HCT116 (cell line): ENCODE results near the gene EPHA10. TPM values are rescaled to one million over a fixed set of nuclear protein-coding genes. Genes with fewer than 3 reads are reported as not detected.

Experiments
- ATAC-seq: fragments of 200-7000 bp; cut with Tn5 transposase; 2 replicates; pipeline ENCODE4 v1.9.1; 2020; ENCODE audit warnings: mild to moderate bottlenecking, moderate library complexity
- BruUV-seq: library from RNA; stranded (reverse); fragments of 400-500 nt; replicated peaks from 2 replicates; lab custom pipeline; 2021; lab: Mats Ljungman, UMichigan
- CTCF ChIA-PET: fragments of 300-600 bp; sonication (Branson Sonifier 250); formaldehyde crosslinking; loops from one replicate; lab custom pipeline; 2021; ENCODE audit warnings: antibody characterized with exemption; lab: Charles Lee
- POLR2A ChIA-PET: fragments of 300-600, 350-600 bp; sonication (Branson Sonifier 250); formaldehyde crosslinking; loops from one replicate; lab custom pipeline; 2021; ENCODE audit warnings: antibody characterized with exemption; lab: Charles Lee
- RAD21 ChIA-PET, 2 experiments: fragments of 300-600 bp; sonication (Branson Sonifier 250); formaldehyde crosslinking; loops; one replicate each; lab custom pipeline; 2023; ENCODE audit warnings: low total read pairs in 2 of 2; ENCODE audit not compliant: uncharacterized antibody in 2 of 2, unreplicated experiment in 2 of 2, low non-redundant PET in 1 of 2; lab: Charles Lee
- DNase-seq: peaks from one replicate; pipeline ENCODE4 v3.0.0-alpha.2; 2010; ENCODE audit warnings: low read depth, low spot score
- H2AFZ ChIP-seq: fragments of 200-600 bp; shearing (Covaris generic), sonication (generic); 2 replicates; pipeline ENCODE4 v1.6.1; 2017; ENCODE audit warnings: low read depth, mixed run types, mixed read lengths, antibody characterized with exemption, low read length; ENCODE audit not compliant: poor library complexity, severe bottlenecking
- H3K27ac ChIP-seq: 2 replicates; pipeline ENCODE4 v1.5.1; 2012; ENCODE audit warnings: low read depth, low read length
- H3K27me3 ChIP-seq: fragments of 200-600 bp; sonication (generic); 2 replicates; pipeline ENCODE4 v1.6.1; 2016; ENCODE audit warnings: mixed run types, low read length, mixed read lengths; ENCODE audit not compliant: insufficient read depth
- H3K36me3 ChIP-seq, 2 experiments: fragments of 200-500 bp in 1 of 2; fragments of 200-600 bp in 1 of 2; sonication (Bioruptor generic) in 1 of 2; sonication (generic) in 1 of 2; 2 replicates each; pipeline versions ENCODE4 v1.5.1 to v1.6.1; 2014 to 2016; ENCODE audit warnings: low read length in 2 of 2, inconsistent platforms in 1 of 2, mixed read lengths in 1 of 2, mixed run types in 1 of 2; ENCODE audit not compliant: insufficient read depth in 2 of 2, control insufficient read depth in 1 of 2
- H3K4me1 ChIP-seq, 2 experiments: fragments of 200-600 bp in 1 of 2; sonication (generic) in 1 of 2; 2 replicates each; pipeline versions ENCODE4 v1.5.1 to v1.6.1; 2012 to 2017; ENCODE audit warnings: low read length in 2 of 2, inconsistent platforms in 1 of 2, mild to moderate bottlenecking in 1 of 2, mixed read lengths in 1 of 2, mixed run types in 1 of 2, moderate library complexity in 1 of 2; ENCODE audit not compliant: insufficient read depth in 2 of 2, control insufficient read depth in 1 of 2
- H3K4me2 ChIP-seq: fragments of 200-600 bp; sonication (generic); 2 replicates; pipeline ENCODE4 v1.6.1; 2017; ENCODE audit warnings: mixed run types, low read length, mixed read lengths
- H3K4me3 ChIP-seq, 2 experiments: fragments of 200-600 bp in 1 of 2; sonication (generic) in 1 of 2; replicated peaks in 1 of 2; 2 replicates each; pipeline ENCODE4 v1.5.1; 2011 to 2016; ENCODE audit warnings: low read length in 2 of 2, control low read depth in 1 of 2, low read depth in 1 of 2, mild to moderate bottlenecking in 1 of 2, mixed read lengths in 1 of 2, mixed run types in 1 of 2
- H3K79me2 ChIP-seq: fragments of 200-600 bp; sonication (generic); 2 replicates; pipeline ENCODE4 v1.6.1; 2017; ENCODE audit warnings: mild to moderate bottlenecking, mixed run types, low read length, moderate library complexity, mixed read lengths; ENCODE audit not compliant: insufficient read depth
- H3K9ac ChIP-seq: fragments of 200-600 bp; sonication (generic); 2 replicates; pipeline ENCODE4 v1.6.1; 2016; ENCODE audit warnings: low read length, mixed read lengths
- H3K9me2 ChIP-seq: fragments of 200-600 bp; sonication (generic), shearing (Covaris generic); 2 replicates; pipeline ENCODE4 v1.6.1; 2017; ENCODE audit warnings: mixed run types, mild to moderate bottlenecking, moderate library complexity; ENCODE audit not compliant: insufficient read depth
- H3K9me3 ChIP-seq, 2 experiments: fragments of 200-500 bp in 1 of 2; fragments of 200-600 bp in 1 of 2; sonication (Bioruptor generic) in 1 of 2; sonication (generic) in 1 of 2; 2 replicates each; pipeline ENCODE4 v1.6.1; 2014 to 2017; ENCODE audit warnings: low read length in 2 of 2, mixed read lengths in 2 of 2, inconsistent platforms in 1 of 2, low read depth in 1 of 2, mild to moderate bottlenecking in 1 of 2, mixed run types in 1 of 2, moderate library complexity in 1 of 2; ENCODE audit not compliant: control insufficient read depth in 1 of 2, insufficient read depth in 1 of 2
- H4K20me1 ChIP-seq: fragments of 200-600 bp; sonication (generic), shearing (Covaris generic); 2 replicates; pipeline ENCODE4 v1.6.1; 2017; ENCODE audit warnings: mixed run types, mild to moderate bottlenecking, moderate library complexity; ENCODE audit not compliant: insufficient read depth
- CBX3 ChIP-seq: IDR thresholded peaks from 2 replicates; pipeline ENCODE4 v1.6.1; 2012; ENCODE audit warnings: low read depth
- EZH2phosphoT487 ChIP-seq: fragments of 200-600 bp; IDR thresholded peaks from 2 replicates; pipeline ENCODE4 v1.6.1; 2018; ENCODE audit warnings: antibody characterized with exemption, borderline replicate concordance
- FOSL1 ChIP-seq: IDR thresholded peaks from 2 replicates; pipeline ENCODE4 v1.6.1; 2012; ENCODE audit warnings: low read depth
- JUND ChIP-seq: IDR thresholded peaks from 2 replicates; pipeline ENCODE4 v1.6.1; 2012
- POLR2A ChIP-seq: IDR thresholded peaks from 2 replicates; pipeline ENCODE4 v1.7.0; 2011; ENCODE audit warnings: borderline replicate concordance; ENCODE audit not compliant: insufficient read depth, insufficient read length; ENCODE audit errors: extremely low read depth
- POLR2AphosphoS5 ChIP-seq: IDR thresholded peaks from 2 replicates; pipeline ENCODE4 v1.6.1; 2011; ENCODE audit warnings: mild to moderate bottlenecking, low read depth, low read length, moderate library complexity
- RAD21 ChIP-seq: IDR thresholded peaks from 2 replicates; pipeline ENCODE4 v1.6.1; 2012; ENCODE audit warnings: low read depth, mild to moderate bottlenecking
- SIN3A ChIP-seq: IDR thresholded peaks from 2 replicates; pipeline ENCODE4 v1.6.1; 2012; ENCODE audit warnings: low read depth
- SP1 ChIP-seq: IDR thresholded peaks from 2 replicates; pipeline ENCODE4 v1.6.1; 2012; ENCODE audit warnings: low read depth
- SRF ChIP-seq: IDR thresholded peaks from 2 replicates; pipeline ENCODE4 v1.6.1; 2012; ENCODE audit warnings: low read depth
- TCF7L2 ChIP-seq: IDR thresholded peaks from 2 replicates; pipeline ENCODE4 v1.7.0; 2011; ENCODE audit warnings: borderline replicate concordance, inconsistent platforms; ENCODE audit not compliant: insufficient read depth, insufficient read length; ENCODE audit errors: extremely low read depth
- YY1 ChIP-seq: IDR thresholded peaks from 2 replicates; pipeline ENCODE4 v1.6.1; 2011; ENCODE audit warnings: low read length, low read depth, moderate library complexity, mild to moderate bottlenecking; ENCODE audit not compliant: insufficient replicate concordance; ENCODE audit errors: extremely low read depth
- ZNF274 ChIP-seq: fragments of 200-500 bp; sonication (Bioruptor generic); IDR thresholded peaks from 2 replicates; pipeline ENCODE4 v1.6.1; 2014; ENCODE audit warnings: mild to moderate bottlenecking, low read depth, low read length, inconsistent platforms
- intact Hi-C: fragments of 100-400 bp; cut with micrococcal nuclease; formaldehyde crosslinking; loops from 2 replicates; pipeline ENCODE4 v1.10.0; 2022
- total RNA-seq: library from RNA; stranded (reverse); gene quantifications from one replicate; pipeline ENCODE4 v1.2.1, GENCODE V29; 2021; ENCODE audit not compliant: unreplicated experiment
- TF ChIP-seq, protein P1 (sequence below): IDR thresholded peaks from 2 replicates; pipeline ENCODE4 v1.6.1; 2012
- TF ChIP-seq, protein P2 (sequence below): IDR thresholded peaks from 2 replicates; pipeline ENCODE4 v1.6.1; 2011; ENCODE audit warnings: mild to moderate bottlenecking, low read length, moderate library complexity; ENCODE audit not compliant: insufficient replicate concordance; ENCODE audit errors: extremely low read depth
- TF ChIP-seq, protein P3 (sequence below), 3 experiments: fragments of 200-600 bp in 1 of 3; sonication (generic) in 1 of 3; IDR thresholded peaks in 2 of 3; conservative IDR thresholded peaks in 1 of 3; 2 replicates each; pipeline ENCODE4 v1.5.1; 2012 to 2017; ENCODE audit warnings: low read depth in 2 of 3, low read length in 2 of 3, antibody characterized with exemption in 1 of 3, borderline replicate concordance in 1 of 3, control low read depth in 1 of 3, mild to moderate bottlenecking in 1 of 3, mixed read lengths in 1 of 3, mixed run types in 1 of 3, moderate library complexity in 1 of 3; ENCODE audit not compliant: insufficient read depth in 1 of 3
- TF ChIP-seq, protein P4 (sequence below): IDR thresholded peaks from 2 replicates; pipeline ENCODE4 v1.6.1; 2012

Gene EPHA10
- total RNA-seq, 1 experiment from 2014 or later, result 6.5 TPM

DNA sequence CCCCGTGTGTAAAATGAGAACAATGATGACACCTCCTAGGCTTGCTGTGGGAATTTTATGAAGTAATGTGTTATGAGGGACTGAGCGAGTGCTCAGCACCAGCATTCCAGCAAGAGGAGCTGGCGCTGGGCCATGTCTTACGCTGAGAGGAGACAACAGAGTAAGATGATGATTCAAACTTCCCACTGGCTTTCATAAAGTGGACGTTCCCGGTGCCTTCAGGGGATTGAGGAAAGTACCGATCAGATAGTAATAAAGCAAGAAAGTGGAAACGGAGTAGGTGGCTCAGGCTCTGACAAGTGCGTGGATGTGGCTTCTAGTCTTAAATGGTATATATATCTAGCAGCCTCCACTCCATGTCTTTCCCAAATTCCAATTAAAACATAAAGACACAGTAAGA lies 23.8 kb downstream of the EPHA10 start (continued):
- TF ChIP-seq EZH2phosphoT487, result no peak
- TF ChIP-seq, all 23 proteins: peak for 3

DNA sequence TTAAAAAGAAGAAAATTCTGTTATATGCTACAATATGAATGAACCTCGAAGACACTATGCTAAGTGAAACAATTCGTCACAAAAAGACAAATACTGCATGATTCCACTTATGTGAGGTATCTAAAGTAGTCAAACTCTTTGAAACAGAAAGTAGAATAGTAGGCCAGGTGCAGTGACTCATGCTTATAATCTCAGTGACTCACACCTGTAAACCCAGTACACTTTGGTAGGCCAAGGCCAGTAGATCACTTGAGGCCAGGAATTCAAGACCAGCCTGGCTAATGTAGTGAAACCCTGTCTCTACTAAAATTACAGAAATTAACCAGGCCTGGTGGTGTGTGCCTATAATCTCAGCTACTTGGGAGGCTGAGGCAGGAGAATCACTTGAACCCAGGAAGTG lies 25.7 kb downstream of the EPHA10 start:
- CTCF ChIA-PET, result no interaction called here
- Histone ChIP-seq H3K36me3 (no peaks in the 10 kb centered on the region), H3K9me2 (no peaks in the 10 kb centered on the region), H3K79me2 (no peaks in the 10 kb centered on the region), H3K4me3 (peak overlapping the region in 1 of 2 experiments; percentile 33; a peak in 2 of 4 replicates), H3K27me3 (no peaks in the 10 kb centered on the region), H3K4me2 (peak overlapping the region; percentile 67), H4K20me1 (no peaks in the 10 kb centered on the region), H2AFZ (no peak overlapping the region), H3K9me3 (no peaks in the 10 kb centered on the region), H3K4me1 (peaks cover 20 to 29% of the 10 kb centered on the region in 2 experiments), H3K9ac (0 out of 2 replicates have a peak overlapping the region, but pooled peaks have one; percentile 19), H3K27ac (peak overlapping the region; percentile 67)
- no TSS peak for BruUV-seq
- RAD21 ChIA-PET, result no interaction called here
- peak; percentile 95 for ATAC-seq
- DNase-seq, result peak; percentile 77
- POLR2A ChIA-PET, result no interaction called here
- intact Hi-C loops, result no loop called here
- peak; percentile 58; the same call in 1 of the 2 replicates for TF ChIP-seq CBX3
- TF ChIP-seq SRF, result peak; percentile 70; the same call in 1 of the 2 replicates
- TF ChIP-seq, protein P1, sequence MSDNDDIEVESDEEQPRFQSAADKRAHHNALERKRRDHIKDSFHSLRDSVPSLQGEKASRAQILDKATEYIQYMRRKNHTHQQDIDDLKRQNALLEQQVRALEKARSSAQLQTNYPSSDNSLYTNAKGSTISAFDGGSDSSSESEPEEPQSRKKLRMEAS, result peak; percentile 40
- TF ChIP-seq POLR2A, result no peak
- peak; percentile 98 for TF ChIP-seq FOSL1
- peak; percentile 46; the same call in 1 of the 2 replicates for TF ChIP-seq POLR2AphosphoS5
- TF ChIP-seq YY1, result no peak
- TF ChIP-seq JUND, result peak; percentile 97
- TF ChIP-seq SP1, result peak; percentile 77
- no peak; the same call in 1 of the 2 replicates for TF ChIP-seq RAD21
- TF ChIP-seq, protein P2, sequence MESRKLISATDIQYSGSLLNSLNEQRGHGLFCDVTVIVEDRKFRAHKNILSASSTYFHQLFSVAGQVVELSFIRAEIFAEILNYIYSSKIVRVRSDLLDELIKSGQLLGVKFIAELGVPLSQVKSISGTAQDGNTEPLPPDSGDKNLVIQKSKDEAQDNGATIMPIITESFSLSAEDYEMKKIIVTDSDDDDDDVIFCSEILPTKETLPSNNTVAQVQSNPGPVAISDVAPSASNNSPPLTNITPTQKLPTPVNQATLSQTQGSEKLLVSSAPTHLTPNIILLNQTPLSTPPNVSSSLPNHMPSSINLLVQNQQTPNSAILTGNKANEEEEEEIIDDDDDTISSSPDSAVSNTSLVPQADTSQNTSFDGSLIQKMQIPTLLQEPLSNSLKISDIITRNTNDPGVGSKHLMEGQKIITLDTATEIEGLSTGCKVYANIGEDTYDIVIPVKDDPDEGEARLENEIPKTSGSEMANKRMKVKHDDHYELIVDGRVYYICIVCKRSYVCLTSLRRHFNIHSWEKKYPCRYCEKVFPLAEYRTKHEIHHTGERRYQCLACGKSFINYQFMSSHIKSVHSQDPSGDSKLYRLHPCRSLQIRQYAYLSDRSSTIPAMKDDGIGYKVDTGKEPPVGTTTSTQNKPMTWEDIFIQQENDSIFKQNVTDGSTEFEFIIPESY, result no peak
- TF ChIP-seq TCF7L2, result peak; percentile 54
- no peak for TF ChIP-seq SIN3A
- TF ChIP-seq EZH2phosphoT487, result no peak
- TF ChIP-seq ZNF274, result no peak
- TF ChIP-seq, protein P3, sequence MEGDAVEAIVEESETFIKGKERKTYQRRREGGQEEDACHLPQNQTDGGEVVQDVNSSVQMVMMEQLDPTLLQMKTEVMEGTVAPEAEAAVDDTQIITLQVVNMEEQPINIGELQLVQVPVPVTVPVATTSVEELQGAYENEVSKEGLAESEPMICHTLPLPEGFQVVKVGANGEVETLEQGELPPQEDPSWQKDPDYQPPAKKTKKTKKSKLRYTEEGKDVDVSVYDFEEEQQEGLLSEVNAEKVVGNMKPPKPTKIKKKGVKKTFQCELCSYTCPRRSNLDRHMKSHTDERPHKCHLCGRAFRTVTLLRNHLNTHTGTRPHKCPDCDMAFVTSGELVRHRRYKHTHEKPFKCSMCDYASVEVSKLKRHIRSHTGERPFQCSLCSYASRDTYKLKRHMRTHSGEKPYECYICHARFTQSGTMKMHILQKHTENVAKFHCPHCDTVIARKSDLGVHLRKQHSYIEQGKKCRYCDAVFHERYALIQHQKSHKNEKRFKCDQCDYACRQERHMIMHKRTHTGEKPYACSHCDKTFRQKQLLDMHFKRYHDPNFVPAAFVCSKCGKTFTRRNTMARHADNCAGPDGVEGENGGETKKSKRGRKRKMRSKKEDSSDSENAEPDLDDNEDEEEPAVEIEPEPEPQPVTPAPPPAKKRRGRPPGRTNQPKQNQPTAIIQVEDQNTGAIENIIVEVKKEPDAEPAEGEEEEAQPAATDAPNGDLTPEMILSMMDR (IDR thresholded peaks at IDR 0.05 in 2 of 3, conservative IDR thresholded peaks at IDR 0.05 in 1 of 3; ENCODE audit: borderline replicate concordance in 1 of 3, insufficient read depth in 1 of 3, low read depth in 2 of 3, low read length in 2 of 3), result no peak
- TF ChIP-seq, protein P4, sequence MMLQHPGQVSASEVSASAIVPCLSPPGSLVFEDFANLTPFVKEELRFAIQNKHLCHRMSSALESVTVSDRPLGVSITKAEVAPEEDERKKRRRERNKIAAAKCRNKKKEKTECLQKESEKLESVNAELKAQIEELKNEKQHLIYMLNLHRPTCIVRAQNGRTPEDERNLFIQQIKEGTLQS, result no peak
